HepG2 (cell line): Measurements from ENCODE around the gene RAPGEF6. TPM values are rescaled to one million over a fixed set of nuclear protein-coding genes. Genes with fewer than 3 reads are reported as not detected.

ENCODE experiments used
- ATAC-seq: fragments of 200-7000 bp; cut with Tn5 transposase; 3 replicates; pipeline ENCODE4 v1.9.1; 2020; ENCODE audit warnings: mild to moderate bottlenecking, moderate library complexity
- BruUV-seq: library from RNA; stranded (reverse); fragments of 400-500 nt; replicated peaks from 2 replicates; lab custom pipeline; 2021; lab: Mats Ljungman, UMichigan
- CTCF ChIA-PET: fragments of 300-600 bp; formaldehyde crosslinking; extraction: SDS; loops from one replicate; lab custom pipeline; 2021; ENCODE audit warnings: low total read pairs, inconsistent platforms, low intra/inter-chr PET ratio; lab: Yijun Ruan, JAX
- POLR2A ChIA-PET: fragments of 350-600 bp; sonication (Branson Sonifier 250); formaldehyde crosslinking; loops from one replicate; lab custom pipeline; 2020; ENCODE audit warnings: antibody characterized with exemption, inconsistent platforms; lab: Yijun Ruan, JAX
- DNase-seq: peaks from one replicate; pipeline ENCODE4 v3.0.0-alpha.2; 2015; ENCODE audit warnings: low spot score
- FAIRE-seq: peaks from 3 replicates; lab custom pipeline; 2011; peaks lifted over from hg19 to GRCh38; lab: Jason Lieb, UNC
- H2AFZ ChIP-seq: one replicate; pipeline ENCODE4 v1.6.1; 2011; ENCODE audit warnings: low read length, inconsistent platforms
- H3K27ac ChIP-seq: fragments of 300-600 bp; 3 replicates; pipeline ENCODE4 v1.8.0; 2011; ENCODE audit warnings: mixed run types, mild to moderate bottlenecking, mixed read lengths, low read length, inconsistent platforms; ENCODE audit not compliant: insufficient read depth; ENCODE audit errors: extremely low read length
- H3K27me3 ChIP-seq, 2 experiments: fragments of 200-600 bp in 1 of 2; 2 replicates in 1 of 2; 3 replicates in 1 of 2; pipeline versions ENCODE4 v1.6.0 to v1.8.0; 2011; ENCODE audit warnings: low read length in 2 of 2, mild to moderate bottlenecking in 2 of 2, moderate library complexity in 2 of 2, inconsistent platforms in 1 of 2; ENCODE audit not compliant: insufficient read depth in 2 of 2, control insufficient read depth in 1 of 2
- H3K36me3 ChIP-seq, 2 experiments: fragments of 200-600 bp in 1 of 2; replicated peaks in 1 of 2; 2 replicates in 1 of 2; 3 replicates in 1 of 2; pipeline versions ENCODE4 v1.5.1 to v1.8.0; 2011; ENCODE audit warnings: low read length in 2 of 2, inconsistent platforms in 1 of 2; ENCODE audit not compliant: insufficient read depth in 2 of 2, control insufficient read depth in 1 of 2
- H3K4me1 ChIP-seq: 2 replicates; pipeline ENCODE4 v1.5.1; 2012; ENCODE audit warnings: low read length, inconsistent platforms; ENCODE audit not compliant: insufficient read depth
- H3K4me2 ChIP-seq: 2 replicates; pipeline ENCODE4 v1.6.0; 2011; ENCODE audit warnings: low read depth, low read length, inconsistent platforms
- H3K4me3 ChIP-seq, 3 experiments: fragments of 200-600 bp in 1 of 3; sonication (generic), shearing (Covaris generic) in 1 of 3; replicated peaks in 1 of 3; 2 replicates each; pipeline ENCODE4 v1.5.1; 2011 to 2016; ENCODE audit warnings: low read length in 3 of 3, inconsistent platforms in 2 of 3, low read depth in 2 of 3, mild to moderate bottlenecking in 2 of 3, control low read depth in 1 of 3, mixed read lengths in 1 of 3; ENCODE audit not compliant: insufficient read depth in 1 of 3
- H3K79me2 ChIP-seq: one replicate; pipeline ENCODE4 v1.6.1; 2011; ENCODE audit warnings: low read length, inconsistent platforms; ENCODE audit not compliant: insufficient read depth
- H3K9ac ChIP-seq: 2 replicates; pipeline ENCODE4 v1.6.0; 2011; ENCODE audit warnings: mild to moderate bottlenecking, low read depth, low read length, inconsistent platforms; ENCODE audit not compliant: insufficient read depth
- H3K9me3 ChIP-seq: 2 replicates; pipeline ENCODE4 v1.5.1; 2012; ENCODE audit warnings: mild to moderate bottlenecking, low read length
- H4K20me1 ChIP-seq: 2 replicates; pipeline ENCODE4 v1.6.0; 2011; ENCODE audit warnings: inconsistent platforms, mild to moderate bottlenecking, low read length, moderate library complexity; ENCODE audit not compliant: insufficient read depth
- GABPB1 ChIP-seq: IDR thresholded peaks from 2 replicates; pipeline ENCODE4 v1.6.1; 2016; ENCODE audit warnings: mild to moderate bottlenecking, missing genetic modification reagents, moderate library complexity, missing compliant biosample characterization
- NFATC3 ChIP-seq: sonication (generic); formaldehyde crosslinking; IDR thresholded peaks from 2 replicates; pipeline ENCODE4 v1.5.1; 2020; ENCODE audit warnings: mild to moderate bottlenecking, missing genetic modification reagents
- NR2F1 ChIP-seq, 2 experiments: fragments of 450-650 bp in 1 of 2; formaldehyde crosslinking in 1 of 2; IDR thresholded peaks; 2 replicates each; pipeline versions ENCODE4 v1.5.0 to v1.6.1; 2016 to 2020; ENCODE audit warnings: mild to moderate bottlenecking in 1 of 2, missing compliant biosample characterization in 1 of 2, missing genetic modification reagents in 1 of 2, moderate library complexity in 1 of 2
- RAD21 ChIP-seq: fragments of 450-650 bp; formaldehyde crosslinking; IDR thresholded peaks from 2 replicates; pipeline ENCODE4 v1.5.0; 2020; ENCODE audit warnings: mild to moderate bottlenecking
- RARA ChIP-seq: IDR thresholded peaks from 2 replicates; pipeline ENCODE4 v1.6.1; 2016; ENCODE audit warnings: missing genetic modification reagents, missing compliant biosample characterization
- RFXAP ChIP-seq: sonication (generic); formaldehyde crosslinking; IDR thresholded peaks from 2 replicates; pipeline ENCODE4 v1.4.0; 2020; ENCODE audit warnings: missing genetic modification reagents, borderline replicate concordance
- SIN3A ChIP-seq: IDR thresholded peaks from 2 replicates; pipeline ENCODE4 v1.6.1; 2011; ENCODE audit warnings: low read depth, mild to moderate bottlenecking, control low read depth, low read length, borderline replicate concordance
- ZNF296 ChIP-seq: sonication (generic); formaldehyde crosslinking; conservative IDR thresholded peaks from 2 replicates; pipeline ENCODE4 v1.5.0; 2020; ENCODE audit warnings: mild to moderate bottlenecking, missing genetic modification reagents
- ZNF567 ChIP-seq: sonication (generic); formaldehyde crosslinking; IDR thresholded peaks from 2 replicates; pipeline ENCODE4 v1.8.1; 2023; ENCODE audit warnings: mild to moderate bottlenecking, missing genetic modification reagents, borderline replicate concordance
- ZNF75D ChIP-seq: sonication (generic); formaldehyde crosslinking; IDR thresholded peaks from 2 replicates; pipeline ENCODE4 v1.8.1; 2023; ENCODE audit warnings: missing genetic modification reagents, mild to moderate bottlenecking, borderline replicate concordance
- ZSCAN12 ChIP-seq: sonication (generic); formaldehyde crosslinking; IDR thresholded peaks from 2 replicates; pipeline ENCODE4 v1.9.0; 2021; ENCODE audit warnings: mild to moderate bottlenecking, missing genetic modification reagents
- ZSCAN31 ChIP-seq: sonication (generic); formaldehyde crosslinking; IDR thresholded peaks from 2 replicates; pipeline ENCODE4 v1.5.0; 2020; ENCODE audit warnings: low read depth, mild to moderate bottlenecking, missing genetic modification reagents
- in situ Hi-C: cut with HindIII; loops from 2 replicates; pipeline ENCODE4 v1.10.0; 2017; ENCODE audit warnings: low pct_unique_long_range_greater_than_20kb; ENCODE audit not compliant: extremely low pct_ligation_motif_present
- intact Hi-C: fragments of 100-400 bp; cut with micrococcal nuclease; formaldehyde crosslinking; loops from one replicate; pipeline ENCODE4 v1.10.0; 2022; ENCODE audit not compliant: unreplicated experiment
- polyA plus RNA-seq, 8 experiments: library from polyadenylated mRNA; depleted of rRNA in 3 of 8; stranded (reverse) in 7 of 8; unstranded in 1 of 8; fragments of >200 nt; fragmentation: Illumina TruSeq in 4 of 8; extraction: Trizol in 4 of 8; gene quantifications; 2 replicates each; pipeline versions ENCODE4 v1.2.1 to v1.2.3, GENCODE V29; 2011 to 2016; ENCODE audit warnings: low read depth in 4 of 8, missing spikeins in 1 of 8, mixed read lengths in 1 of 8; ENCODE audit not compliant: insufficient read depth in 1 of 8
- total RNA-seq, 5 experiments: library from RNA; depleted of rRNA; stranded (reverse); fragments of >200 nt; fragmentation: Illumina TruSeq; extraction: Trizol; gene quantifications; 2 replicates each; pipeline ENCODE4 v1.2.3, GENCODE V29; 2016; ENCODE audit warnings: low read depth in 1 of 5
- TF ChIP-seq, protein P1 (sequence below): sonication (generic); formaldehyde crosslinking; IDR thresholded peaks from 2 replicates; pipeline ENCODE4 v1.4.0; 2020; ENCODE audit warnings: missing genetic modification reagents
- TF ChIP-seq, protein P2 (sequence below): sonication (generic); formaldehyde crosslinking; IDR thresholded peaks from 2 replicates; pipeline ENCODE4 v1.9.0; 2021; ENCODE audit warnings: missing genetic modification reagents, borderline replicate concordance
- TF ChIP-seq, protein P3 (sequence below): sonication (generic); formaldehyde crosslinking; IDR thresholded peaks from 2 replicates; pipeline ENCODE4 v1.4.0; 2020; ENCODE audit warnings: missing genetic modification reagents

Gene RAPGEF6
- total and polyA plus RNA-seq, 2 of the 13 experiments (the other 11 are each of a cell fraction or from before 2014, with no cell fraction given) = 7.7 to 24.6 TPM

DNA sequence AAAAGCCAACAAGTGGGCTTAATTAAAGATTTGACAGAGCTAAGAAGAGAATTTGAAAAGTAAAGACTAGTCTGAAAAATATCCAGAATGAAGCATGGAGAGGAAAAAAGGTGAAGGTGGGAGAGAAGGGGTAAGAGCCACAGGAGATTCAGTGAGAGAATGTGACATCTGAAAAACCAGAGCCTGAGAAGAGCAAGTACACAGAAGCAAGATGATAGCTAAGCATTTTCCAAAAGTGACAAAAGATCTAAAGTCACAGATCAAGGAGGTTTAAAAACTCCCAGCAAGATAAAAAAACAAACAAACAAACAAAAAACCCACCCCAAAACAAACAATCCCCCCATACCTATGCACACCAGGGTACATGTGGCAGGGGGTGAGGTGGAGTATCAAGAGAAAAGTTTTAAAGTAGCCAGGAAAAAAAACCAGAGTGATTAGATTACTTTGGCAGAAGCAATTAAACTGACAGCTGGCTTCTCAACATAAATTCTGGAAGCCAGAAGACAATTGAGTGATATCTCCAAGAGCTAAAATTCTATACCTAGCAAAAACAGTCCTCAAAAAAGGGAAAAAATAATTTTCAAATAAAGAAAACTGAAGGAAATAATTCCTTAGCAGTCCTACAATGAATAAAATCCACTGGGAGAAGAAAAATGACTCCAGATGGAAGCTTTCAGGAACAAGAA is 111.4 kb downstream of the RAPGEF6 start:
- H3K36me3 ChIP-seq = peaks cover 0 to 10% of the 10 kb centered on the region in 2 experiments; a peak in 3 of 5 replicates
- H4K20me1 ChIP-seq = 0 out of 2 replicates have a peak, but pooled peaks cover under 1% of the 10 kb centered on the region
- H3K4me2 ChIP-seq = no peak overlapping the region
- intact Hi-C loops = no loop called here
- FAIRE-seq = no peak
- H3K9me3 ChIP-seq = no peaks in the 10 kb centered on the region
- H3K9ac ChIP-seq = no peak overlapping the region
- no peak overlapping the region for H3K4me3 ChIP-seq
- no TSS peak for BruUV-seq
- no peak overlapping the region for H3K27ac ChIP-seq
- ChIA-PET CTCF (no interaction called here), POLR2A (no interaction called here)
- in situ Hi-C loops = no loop called here
- H3K4me1 ChIP-seq = no peaks in the 10 kb centered on the region
- TF ChIP-seq RAD21 (CRISPR knock-in tag) (no peak), ZNF296 (no peak), SIN3A (no peak), RARA (CRISPR knock-in tag) (no peak), ZSCAN31 (CRISPR knock-in tag) (no peak), ZNF567 (CRISPR knock-in tag) (no peak), ZNF75D (CRISPR knock-in tag) (no peak), RFXAP (CRISPR knock-in tag) (no peak), ZSCAN12 (CRISPR knock-in tag) (no peak), NFATC3 (no peak), NR2F1 (CRISPR knock-in tag; IDR thresholded peaks at IDR 0.05) (no peak), GABPB1 (no peak)
- TF ChIP-seq, protein P1, sequence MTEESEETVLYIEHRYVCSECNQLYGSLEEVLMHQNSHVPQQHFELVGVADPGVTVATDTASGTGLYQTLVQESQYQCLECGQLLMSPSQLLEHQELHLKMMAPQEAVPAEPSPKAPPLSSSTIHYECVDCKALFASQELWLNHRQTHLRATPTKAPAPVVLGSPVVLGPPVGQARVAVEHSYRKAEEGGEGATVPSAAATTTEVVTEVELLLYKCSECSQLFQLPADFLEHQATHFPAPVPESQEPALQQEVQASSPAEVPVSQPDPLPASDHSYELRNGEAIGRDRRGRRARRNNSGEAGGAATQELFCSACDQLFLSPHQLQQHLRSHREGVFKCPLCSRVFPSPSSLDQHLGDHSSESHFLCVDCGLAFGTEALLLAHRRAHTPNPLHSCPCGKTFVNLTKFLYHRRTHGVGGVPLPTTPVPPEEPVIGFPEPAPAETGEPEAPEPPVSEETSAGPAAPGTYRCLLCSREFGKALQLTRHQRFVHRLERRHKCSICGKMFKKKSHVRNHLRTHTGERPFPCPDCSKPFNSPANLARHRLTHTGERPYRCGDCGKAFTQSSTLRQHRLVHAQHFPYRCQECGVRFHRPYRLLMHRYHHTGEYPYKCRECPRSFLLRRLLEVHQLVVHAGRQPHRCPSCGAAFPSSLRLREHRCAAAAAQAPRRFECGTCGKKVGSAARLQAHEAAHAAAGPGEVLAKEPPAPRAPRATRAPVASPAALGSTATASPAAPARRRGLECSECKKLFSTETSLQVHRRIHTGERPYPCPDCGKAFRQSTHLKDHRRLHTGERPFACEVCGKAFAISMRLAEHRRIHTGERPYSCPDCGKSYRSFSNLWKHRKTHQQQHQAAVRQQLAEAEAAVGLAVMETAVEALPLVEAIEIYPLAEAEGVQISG = no peak
- TF ChIP-seq, protein P2, sequence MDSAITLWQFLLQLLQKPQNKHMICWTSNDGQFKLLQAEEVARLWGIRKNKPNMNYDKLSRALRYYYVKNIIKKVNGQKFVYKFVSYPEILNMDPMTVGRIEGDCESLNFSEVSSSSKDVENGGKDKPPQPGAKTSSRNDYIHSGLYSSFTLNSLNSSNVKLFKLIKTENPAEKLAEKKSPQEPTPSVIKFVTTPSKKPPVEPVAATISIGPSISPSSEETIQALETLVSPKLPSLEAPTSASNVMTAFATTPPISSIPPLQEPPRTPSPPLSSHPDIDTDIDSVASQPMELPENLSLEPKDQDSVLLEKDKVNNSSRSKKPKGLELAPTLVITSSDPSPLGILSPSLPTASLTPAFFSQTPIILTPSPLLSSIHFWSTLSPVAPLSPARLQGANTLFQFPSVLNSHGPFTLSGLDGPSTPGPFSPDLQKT = no peak
- TF ChIP-seq, protein P3, sequence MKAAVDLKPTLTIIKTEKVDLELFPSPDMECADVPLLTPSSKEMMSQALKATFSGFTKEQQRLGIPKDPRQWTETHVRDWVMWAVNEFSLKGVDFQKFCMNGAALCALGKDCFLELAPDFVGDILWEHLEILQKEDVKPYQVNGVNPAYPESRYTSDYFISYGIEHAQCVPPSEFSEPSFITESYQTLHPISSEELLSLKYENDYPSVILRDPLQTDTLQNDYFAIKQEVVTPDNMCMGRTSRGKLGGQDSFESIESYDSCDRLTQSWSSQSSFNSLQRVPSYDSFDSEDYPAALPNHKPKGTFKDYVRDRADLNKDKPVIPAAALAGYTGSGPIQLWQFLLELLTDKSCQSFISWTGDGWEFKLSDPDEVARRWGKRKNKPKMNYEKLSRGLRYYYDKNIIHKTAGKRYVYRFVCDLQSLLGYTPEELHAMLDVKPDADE (CRISPR knock-in tag) = no peak
- peaks cover 2% of the 10 kb centered on the region for H3K79me2 ChIP-seq
- H3K27me3 ChIP-seq = no peaks in the 10 kb centered on the region
- H2AFZ ChIP-seq = no peak overlapping the region
- ATAC-seq = no peak
- no peak for DNase-seq
